Left renal pelvis (tissue), 4 donors: ENCODE results near the gene KCNMA1. TPM values are rescaled to one million over a fixed set of nuclear protein-coding genes. Genes with fewer than 3 reads are reported as not detected.
A peak's percentile ranks its signal among the peaks of the same experiment; 100 is the strongest.

Experiments used
- DNase-seq, 4 donors: peaks; one replicate each; pipeline ENCODE4 v3.0.0-alpha.2; 2013; ENCODE audit warnings: low read depth in 4 of 4, low spot score in 3 of 4
- polyA plus RNA-seq, 4 donors: library from polyadenylated mRNA; unstranded; fragments of 120-200 nt; gene quantifications; one replicate each; pipeline ENCODE4 v1.2.1, GENCODE V29; 2013; ENCODE audit not compliant: insufficient read length in 4 of 4

Gene KCNMA1
- polyA plus RNA-seq, 4 donors: 3.3 to 4.9 (median 4.4) TPM

GRCh38 chr10:76916536-76916935, 721.1 kb downstream of the KCNMA1 start:
- no peak for DNase-seq

DNA sequence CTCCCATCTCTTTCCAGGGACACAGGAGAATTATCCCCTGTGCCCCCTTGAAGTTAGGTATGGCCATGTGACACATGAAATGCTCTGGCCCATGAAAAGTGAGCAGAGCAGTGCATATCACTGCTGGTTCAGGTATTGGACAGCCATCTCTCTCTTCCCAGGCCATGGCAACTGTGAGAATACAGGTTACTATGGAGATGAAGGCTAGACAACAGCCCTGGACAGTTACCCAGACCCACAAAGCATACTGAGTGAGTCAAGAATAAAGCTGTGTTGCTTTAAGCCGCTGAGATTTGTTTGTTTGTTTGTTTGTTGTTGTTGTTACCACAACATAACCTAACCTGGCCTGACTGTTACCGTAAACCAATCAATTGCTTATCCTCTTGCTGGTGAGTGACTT, 722.3 kb downstream of the KCNMA1 start:
- no peak for DNase-seq

GRCh38 chr10:76911184-76911583, 726.4 kb downstream of the KCNMA1 start:
- no peak for DNase-seq

DNA sequence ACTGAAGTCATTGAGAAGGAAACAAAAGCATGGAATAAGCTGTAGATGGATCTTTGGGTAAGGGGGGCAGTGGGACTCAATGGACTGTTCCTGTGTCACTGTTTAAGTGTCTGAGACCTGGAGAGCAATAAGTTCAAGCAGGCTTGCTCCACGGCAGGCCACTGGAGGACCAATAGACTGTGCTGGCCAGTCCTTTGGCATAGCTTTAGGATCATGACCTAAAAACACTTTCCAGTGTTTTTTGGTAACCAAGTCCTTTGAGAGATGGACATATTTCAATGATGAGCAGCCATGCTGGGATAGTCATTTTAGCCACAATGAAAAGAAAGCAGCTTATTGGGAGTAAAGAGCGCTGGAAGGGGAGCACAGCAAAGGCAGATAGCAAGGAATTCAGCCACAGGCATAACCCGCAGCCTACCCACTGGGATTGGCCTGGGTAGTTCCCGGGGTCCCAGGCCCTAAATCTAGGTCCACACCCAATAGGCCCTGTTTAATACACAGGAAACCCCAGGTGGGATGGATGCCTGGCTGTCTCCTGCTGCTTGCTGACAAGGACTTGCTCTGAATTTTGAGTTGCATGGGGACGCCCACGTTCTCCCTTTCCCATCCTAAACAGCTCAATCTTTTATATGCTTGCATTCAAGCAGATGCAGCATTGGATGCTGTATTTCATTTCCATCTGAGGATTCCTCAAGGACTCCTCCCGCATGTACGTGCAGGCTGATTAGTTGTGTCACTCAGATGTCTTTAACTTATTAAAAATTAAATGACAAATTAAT, 727.2 kb downstream of the KCNMA1 start:
- no peak for DNase-seq

DNA sequence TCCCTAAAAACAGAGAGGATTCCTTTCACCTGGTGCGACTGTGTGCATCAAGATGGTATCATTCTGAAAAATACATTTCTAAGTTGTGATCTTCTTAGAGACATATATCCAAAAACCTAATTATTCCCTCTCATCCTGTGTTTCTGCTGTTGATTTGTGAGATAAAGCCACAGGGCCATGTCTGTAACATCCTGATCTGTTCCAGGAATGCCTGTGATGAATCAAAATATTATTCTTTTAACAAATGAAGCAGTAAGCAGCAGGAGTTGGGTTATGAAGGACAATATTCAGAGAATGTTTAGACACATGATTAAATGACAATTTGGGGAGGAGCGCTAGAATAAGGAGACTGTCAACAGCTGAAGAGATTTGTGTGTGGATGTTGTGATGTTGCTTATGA, 731.4 kb downstream of the KCNMA1 start:
- DNase-seq: no peak

GRCh38 chr10:76905251-76905650, 732.4 kb downstream of the KCNMA1 start:
- DNase-seq: no peak

DNA sequence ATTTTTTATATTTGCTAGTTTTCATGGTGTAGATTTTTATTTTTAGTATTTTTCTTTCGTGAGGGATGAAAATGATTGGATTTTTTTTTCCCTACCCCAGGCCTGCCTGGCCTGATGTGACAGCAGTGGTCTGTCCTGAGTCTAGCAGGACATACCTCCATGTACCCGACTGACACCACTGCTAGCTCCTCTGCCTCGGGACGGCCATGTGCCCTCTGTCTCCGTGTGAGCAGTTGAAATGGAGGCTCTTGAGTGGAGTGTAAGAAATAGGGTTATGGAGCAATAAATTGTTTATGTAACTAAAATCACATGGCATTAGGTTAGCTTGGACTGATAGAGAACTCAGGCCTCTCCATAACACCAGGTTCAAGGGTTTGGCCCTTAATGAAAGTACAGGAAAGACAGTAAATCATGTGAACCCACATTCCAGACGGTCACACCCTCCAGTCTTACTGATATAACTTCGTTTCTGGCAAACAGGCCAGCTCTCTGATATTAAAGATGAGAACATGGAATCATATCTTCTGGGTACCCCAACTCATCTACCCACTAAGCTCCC, 734.1 kb downstream of the KCNMA1 start:
- DNase-seq: no peak

GRCh38 chr10:76902949-76903348, 734.7 kb downstream of the KCNMA1 start:
- DNase-seq: peak in 3 of 4 donors; percentile 33 to 48 (median 43)

- DNase-seq: no peak
Observed at GRCh38 chr10:76901701-76902100, 735.9 kb downstream of the KCNMA1 start.

DNA sequence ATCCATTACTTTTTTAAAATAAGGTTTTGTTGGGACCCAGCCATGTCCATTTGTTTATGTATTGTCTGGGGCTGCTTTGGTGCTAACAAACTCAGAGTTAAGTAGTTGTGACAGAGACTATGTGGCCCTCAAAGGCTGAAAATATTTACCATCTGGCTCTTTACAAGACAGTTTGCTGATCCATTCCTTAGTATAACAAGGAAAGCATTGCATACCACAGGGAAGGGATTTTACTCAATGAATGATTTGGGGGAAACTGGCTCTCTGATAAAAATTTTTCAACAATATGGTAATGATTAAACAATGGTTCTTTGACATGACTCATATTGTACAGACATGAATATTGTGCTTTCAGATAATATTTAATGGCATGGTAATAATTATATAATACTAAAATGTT, 738.1 kb downstream of the KCNMA1 start:
- DNase-seq: no peak

- no peak for DNase-seq
Observed at GRCh38 chr10:76892766-76893479, 744.7 kb downstream of the KCNMA1 start.

- DNase-seq: no peak
Observed at GRCh38 chr10:76887223-76888010, 750.2 kb downstream of the KCNMA1 start.

DNA sequence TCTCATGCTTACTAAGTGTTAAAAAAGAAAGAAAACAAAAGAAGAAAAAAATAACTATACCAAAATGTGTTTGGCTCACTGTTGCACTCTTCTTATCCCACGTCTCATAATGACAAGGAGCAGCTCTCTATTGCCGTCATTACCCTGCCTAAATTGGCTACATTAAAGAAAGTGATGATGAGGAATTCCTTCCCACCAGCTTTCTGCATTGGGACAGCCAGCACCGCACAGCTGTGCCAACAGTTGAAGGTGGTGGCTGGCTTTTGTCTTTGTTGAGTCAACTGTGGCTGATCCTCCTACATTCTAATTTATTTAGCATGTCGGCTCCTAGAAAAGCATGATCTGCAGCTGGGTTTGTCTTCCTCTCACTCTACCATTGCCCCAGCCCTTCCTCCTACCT, 751.8 kb downstream of the KCNMA1 start:
- no peak for DNase-seq

DNA sequence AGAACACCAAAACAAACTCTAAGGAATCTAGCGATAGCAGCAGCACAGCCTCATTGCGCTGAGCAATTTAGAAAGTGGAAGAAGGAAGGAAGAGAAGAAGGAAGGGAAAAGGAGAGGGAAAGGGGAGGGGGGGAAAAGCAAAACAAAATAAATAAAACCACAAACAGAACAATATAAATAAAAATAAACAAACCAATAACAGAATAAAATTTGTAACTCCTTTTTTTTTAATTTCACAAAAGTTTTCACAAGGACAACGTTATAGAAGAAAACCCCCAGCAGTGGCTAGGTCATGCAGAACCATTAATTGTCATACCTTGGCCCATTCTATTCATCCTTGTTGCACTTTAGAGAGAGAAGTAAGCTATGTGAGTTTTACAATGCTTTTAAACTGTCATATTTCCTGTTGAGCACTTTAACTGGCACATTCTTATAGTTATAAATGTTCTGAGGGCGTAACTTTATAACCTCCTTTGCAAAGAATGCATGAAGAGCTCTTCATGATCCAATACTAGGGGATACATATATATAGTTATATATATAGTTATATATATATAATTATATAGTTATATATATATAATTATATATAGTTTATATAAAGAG, 752.8 kb downstream of the KCNMA1 start:
- DNase-seq: no peak

- no peak for DNase-seq
Observed at GRCh38 chr10:76883596-76883995, 754.0 kb downstream of the KCNMA1 start.

- no peak for DNase-seq
Observed at GRCh38 chr10:76882796-76883195, 754.8 kb downstream of the KCNMA1 start.

- DNase-seq: no peak
Observed at GRCh38 chr10:76882245-76882644, 755.4 kb downstream of the KCNMA1 start.

GRCh38 chr10:76881477-76882220, 756.0 kb downstream of the KCNMA1 start:
- DNase-seq: no peak

DNA sequence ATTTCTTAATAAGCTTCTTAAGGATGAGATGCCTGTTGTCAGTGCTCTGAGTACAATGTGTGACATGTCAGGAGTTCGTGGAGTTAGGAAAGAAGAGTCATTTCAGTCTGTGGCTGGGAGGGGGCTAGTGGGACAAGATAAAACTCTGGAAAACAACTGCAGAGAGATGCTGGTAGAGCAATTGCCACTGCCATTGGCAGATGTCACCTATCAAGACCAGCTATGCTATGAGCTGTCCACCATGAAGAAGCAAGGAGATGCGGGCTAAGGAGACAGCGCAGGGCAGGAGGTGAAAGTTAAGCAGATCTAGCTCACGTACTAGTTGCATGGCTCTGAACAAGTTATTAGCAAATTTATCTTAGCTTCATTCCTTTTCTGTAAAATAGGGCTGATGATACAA, 756.7 kb downstream of the KCNMA1 start:
- no peak for DNase-seq
